NCI-H2196 (cell line): ENCODE results near the gene LYVE1.
"Not testable (repeated sequence)": the region's sequence is repeated elsewhere in the genome, so short reads cannot be mapped to it uniquely, and the experiment has no call there.

Experiments used
- DNase-seq: peaks from one replicate; lab custom pipeline; 2025; ENCODE audit not compliant: unreplicated experiment; lab: John Stamatoyannopoulos, UW

Gene LYVE1

GRCh38 chr11:10568486-10568941, at the start of gene LYVE1:
TSS of gene LYVE1 (minus strand) at chr11:10568665. CDS start at chr11:10568532, 133 bp downstream.
- no peak for DNase-seq

GRCh38 chr11:10617551-10617950, 49.1 kb upstream of the LYVE1 start:
- DNase-seq: no peak

- DNase-seq: no peak
Measured at GRCh38 chr11:10611979-10612862, 43.8 kb upstream of the LYVE1 start.

- no peak for DNase-seq
Measured at GRCh38 chr11:10609636-10610035, 41.2 kb upstream of the LYVE1 start.

- DNase-seq: no peak
Measured at GRCh38 chr11:10608584-10608983, 40.1 kb upstream of the LYVE1 start.

- DNase-seq: no peak
Measured at GRCh38 chr11:10607462-10608132, 39.1 kb upstream of the LYVE1 start.

GRCh38 chr11:10606536-10607208, 38.2 kb upstream of the LYVE1 start:
- no peak for DNase-seq

GRCh38 chr11:10605941-10606381, 37.5 kb upstream of the LYVE1 start:
- DNase-seq: no peak

GRCh38 chr11:10604798-10605197, 36.3 kb upstream of the LYVE1 start:
- no peak for DNase-seq

- DNase-seq: no peak
Measured at GRCh38 chr11:10604340-10604748, 35.9 kb upstream of the LYVE1 start.

GRCh38 chr11:10603721-10604297, 35.3 kb upstream of the LYVE1 start:
- DNase-seq: no peak

GRCh38 chr11:10602945-10603344, 34.5 kb upstream of the LYVE1 start:
- no peak for DNase-seq

- no peak for DNase-seq
Measured at GRCh38 chr11:10602366-10602765, 33.9 kb upstream of the LYVE1 start.

- DNase-seq: no peak
Measured at GRCh38 chr11:10601837-10602236, 33.4 kb upstream of the LYVE1 start.

- no peak for DNase-seq
Measured at GRCh38 chr11:10600570-10601248, 32.2 kb upstream of the LYVE1 start.

- DNase-seq: no peak
Measured at GRCh38 chr11:10599388-10600175, 31.1 kb upstream of the LYVE1 start.

GRCh38 chr11:10598816-10599215, 30.4 kb upstream of the LYVE1 start:
- DNase-seq: no peak

- no peak for DNase-seq
Measured at GRCh38 chr11:10597877-10598351, 29.4 kb upstream of the LYVE1 start.

GRCh38 chr11:10595840-10596239, 27.4 kb upstream of the LYVE1 start:
- DNase-seq: not testable (repeated sequence)

- DNase-seq: no peak
Measured at GRCh38 chr11:10594407-10594806, 25.9 kb upstream of the LYVE1 start.
